Peyer's patch (tissue), 4 donors: Measurements from ENCODE around the gene RPTOR. TPM values are rescaled to one million over a fixed set of nuclear protein-coding genes. Genes with fewer than 3 reads are reported as not detected.

ENCODE experiments used
- DNase-seq, 3 donors: peaks; one replicate each; pipeline ENCODE4 v3.0.0-alpha.2; 2017 to 2019
- H3K27ac ChIP-seq, 4 donors: fragments of 200-600 bp; sonication (generic); one replicate each; pipeline ENCODE4 v1.5.1; 2016 to 2019
- H3K27me3 ChIP-seq, 2 donors: fragments of 200-600 bp; sonication (generic); one replicate each; pipeline ENCODE4 v1.5.1; 2019
- H3K36me3 ChIP-seq, 3 donors: fragments of 200-600 bp; sonication (generic); one replicate each; pipeline ENCODE4 v1.5.1; 2016 to 2019
- H3K4me1 ChIP-seq, 4 donors: fragments of 200-600 bp; sonication (generic); one replicate each; pipeline ENCODE4 v1.5.1; 2016 to 2019
- H3K4me3 ChIP-seq, 4 donors: fragments of 200-600 bp; sonication (generic); 1 replicate in 3 of 4; 2 replicates in 1 of 4; pipeline ENCODE4 v1.5.1; 2016 to 2019; ENCODE audit warnings: mild to moderate bottlenecking in 1 of 4
- H3K9me3 ChIP-seq, 4 donors: fragments of 200-600 bp; sonication (generic); one replicate each; pipeline ENCODE4 v1.5.1; 2016 to 2019; ENCODE audit warnings: mild to moderate bottlenecking in 1 of 4
- CTCF ChIP-seq, 6 experiments: fragments of 450-650 bp in 4 of 6; fragments of 200-600 bp in 2 of 6; sonication (generic) in 1 of 6; IDR thresholded peaks; one replicate each; pipeline ENCODE4 v1.5.1; 2017 to 2019; ENCODE audit warnings: antibody characterized with exemption in 6 of 6, mild to moderate bottlenecking in 3 of 6, moderate library complexity in 1 of 6
- POLR2A ChIP-seq, 2 donors: fragments of 450-650 bp; IDR thresholded peaks; one replicate each; pipeline ENCODE4 v1.5.1; 2017; ENCODE audit warnings: antibody characterized with exemption in 2 of 2, mild to moderate bottlenecking in 2 of 2, moderate library complexity in 2 of 2
- total RNA-seq, 4 donors: library from RNA; depleted of rRNA; stranded (reverse); fragments of >200 nt; gene quantifications; one replicate each; pipeline ENCODE4 v1.1.0, GENCODE V29; 2016

The RPTOR gene
- total RNA-seq, 4 donors from 2014 or later = 42.4 to 73.6 (median 64.2) TPM

- DNase-seq = no peak
- H3K4me1 ChIP-seq = peaks cover 0 to 18% (median 6%) of the 10 kb centered on the region in 4 donors
- H3K4me3 ChIP-seq = no peak overlapping the region
- H3K9me3 ChIP-seq = no peaks in the 10 kb centered on the region
- TF ChIP-seq CTCF (IDR thresholded peaks at IDR 0.05) (no peak), POLR2A (IDR thresholded peaks at IDR 0.05) (no peak)
- H3K36me3 ChIP-seq = no peaks in the 10 kb centered on the region
- no peak overlapping the region for H3K27ac ChIP-seq
- H3K27me3 ChIP-seq = no peaks in the 10 kb centered on the region
Measured at GRCh38 chr17:80986046-80986445, 441.4 kb downstream of the RPTOR start.

DNA sequence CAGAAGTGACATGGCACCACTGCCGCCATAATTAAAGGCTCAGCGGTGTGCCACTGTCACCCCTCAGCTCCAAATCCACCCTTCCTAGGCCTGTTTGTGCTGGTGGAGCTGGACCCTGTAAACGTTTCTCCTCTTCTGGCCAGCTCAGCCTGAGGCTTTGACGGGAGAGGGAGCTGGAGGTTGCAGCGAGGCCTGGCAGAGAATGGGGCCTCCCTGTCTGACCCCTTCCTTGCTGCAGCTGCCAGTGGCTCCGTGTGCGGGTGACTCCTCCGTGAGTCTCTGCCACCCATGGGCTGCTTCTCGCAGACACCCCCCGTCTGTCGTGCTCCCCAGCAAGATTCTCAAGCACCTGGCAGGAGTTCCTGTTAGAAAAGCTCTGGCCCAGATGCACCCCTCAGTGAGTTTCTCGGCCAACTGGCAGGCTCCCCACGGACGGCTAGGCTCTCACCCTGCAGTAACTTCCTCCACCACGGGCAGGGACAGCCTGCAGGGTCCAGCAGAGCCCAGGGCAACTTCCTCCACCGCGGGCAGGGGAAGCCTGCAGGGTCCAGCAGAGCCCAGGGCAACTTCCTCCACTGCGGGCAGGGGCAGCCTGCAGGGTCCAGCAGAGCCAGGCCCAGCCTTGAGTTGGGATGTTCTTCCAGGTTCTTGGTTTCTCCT, 442.3 kb downstream of the RPTOR start:
- no peak for TF ChIP-seq CTCF (IDR thresholded peaks at IDR 0.05)
- no peak for TF ChIP-seq POLR2A (IDR thresholded peaks at IDR 0.05)
- no peak for DNase-seq
- peak overlapping the region in 1 of 4 donors; percentile 17 for H3K27ac ChIP-seq

DNA sequence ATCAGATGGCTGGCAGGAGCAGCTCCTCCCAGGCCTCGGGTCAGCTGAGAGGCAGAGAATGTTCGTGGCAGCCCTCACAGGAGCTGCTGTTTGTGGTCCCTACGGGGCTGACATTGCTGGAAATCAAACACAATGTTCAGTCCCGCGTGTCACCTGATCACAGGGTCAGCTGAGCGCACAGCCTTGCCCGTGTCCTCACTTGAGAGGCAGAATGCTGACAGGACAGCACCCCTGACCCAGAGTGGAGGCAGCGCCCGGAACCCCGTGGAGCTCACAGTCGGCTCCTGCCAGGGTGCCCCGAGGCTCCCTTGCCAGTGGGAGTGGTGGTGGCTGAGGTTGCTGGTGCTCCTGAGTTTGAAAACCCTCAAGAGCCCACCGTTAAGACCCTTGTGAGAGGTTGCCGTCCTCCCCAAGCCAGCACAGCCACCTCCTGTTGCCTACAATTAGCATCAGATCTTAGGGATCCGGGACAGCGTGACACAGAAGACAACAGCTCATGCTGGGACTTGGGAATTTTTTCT, 443.4 kb downstream of the RPTOR start:
- Histone ChIP-seq H3K36me3 (no peaks in the 10 kb centered on the region), H3K9me3 (no peaks in the 10 kb centered on the region), H3K4me1 (peaks cover 0 to 22% (median 9%) of the 10 kb centered on the region in 4 donors), H3K27me3 (no peaks in the 10 kb centered on the region), H3K4me3 (no peak overlapping the region), H3K27ac (no peak overlapping the region)
- no peak for DNase-seq
- TF ChIP-seq CTCF (IDR thresholded peaks at IDR 0.05) (no peak), POLR2A (IDR thresholded peaks at IDR 0.05) (no peak)

More for the DNA sequence above, 442.3 kb downstream of the RPTOR start:
- no peaks in the 10 kb centered on the region for H3K36me3 ChIP-seq
- H3K9me3 ChIP-seq = no peaks in the 10 kb centered on the region
- H3K27me3 ChIP-seq = no peaks in the 10 kb centered on the region
- peaks cover 0 to 14% (median 4%) of the 10 kb centered on the region in 4 donors for H3K4me1 ChIP-seq
- H3K4me3 ChIP-seq = no peak overlapping the region

- Histone ChIP-seq H3K4me3 (peak overlapping the region in 2 of 4 donors; percentile 27 to 38), H3K4me1 (peaks cover 0 to 36% (median 11%) of the 10 kb centered on the region in 4 donors), H3K9me3 (no peaks in the 10 kb centered on the region), H3K27me3 (no peaks in the 10 kb centered on the region), H3K36me3 (no peaks in the 10 kb centered on the region), H3K27ac (no peak overlapping the region)
- no peak for TF ChIP-seq CTCF (IDR thresholded peaks at IDR 0.05)
- no peak for TF ChIP-seq POLR2A (IDR thresholded peaks at IDR 0.05)
- no peak for DNase-seq
Measured at GRCh38 chr17:80989586-80989913, 444.9 kb downstream of the RPTOR start.

DNA sequence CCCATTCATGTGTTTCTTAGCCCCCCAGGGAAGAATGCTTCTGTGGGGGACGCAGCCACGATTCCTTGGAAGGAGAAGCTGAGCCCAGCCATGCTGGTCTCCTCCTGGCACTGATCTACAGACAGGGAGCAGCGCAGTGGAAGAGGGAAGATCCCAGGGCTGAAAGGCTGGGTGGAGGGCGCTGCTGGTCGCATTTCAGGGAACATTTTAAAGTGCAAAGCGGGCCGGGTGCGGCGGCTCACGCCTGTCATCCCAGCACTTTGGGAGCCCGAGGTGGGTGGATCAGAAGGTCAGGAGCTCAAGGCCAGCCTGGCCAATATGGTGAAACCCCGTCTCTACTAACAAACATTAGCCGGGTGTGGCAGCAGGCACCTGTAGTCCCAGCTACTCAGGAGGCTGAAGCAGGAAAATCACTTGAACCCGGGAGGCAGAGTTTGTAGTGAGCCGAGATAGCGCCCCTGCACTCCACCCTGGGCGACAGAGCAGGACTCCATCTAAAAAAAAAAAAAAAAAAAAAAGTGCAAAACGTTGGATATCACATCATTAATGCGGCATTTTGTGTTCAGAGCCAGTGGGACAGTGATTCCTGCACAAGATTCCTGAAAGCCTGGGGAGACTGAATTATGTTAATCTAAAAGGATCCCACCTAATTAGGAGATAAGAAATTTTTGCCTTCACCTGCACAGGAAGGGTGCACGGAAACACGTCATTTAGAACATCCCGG, 446.4 kb downstream of the RPTOR start:
- Histone ChIP-seq H3K27me3 (no peaks in the 10 kb centered on the region), H3K4me1 (peaks cover 0 to 36% (median 11%) of the 10 kb centered on the region in 4 donors), H3K36me3 (peaks cover 0 to 13% (median 0%) of the 10 kb centered on the region in 3 donors), H3K9me3 (no peaks in the 10 kb centered on the region), H3K4me3 (peak overlapping the region; percentile 91 to 100 (median 98)), H3K27ac (peak overlapping the region; percentile 63 to 79 (median 72))
- DNase-seq = peak in 1 of 3 donors; percentile 50
- TF ChIP-seq POLR2A (IDR thresholded peaks at IDR 0.05) (no peak), CTCF (IDR thresholded peaks at IDR 0.05) (no peak)
